ENCODE results near the gene ASXL3. TPM values are rescaled to one million over a fixed set of nuclear protein-coding genes. Genes with fewer than 3 reads are reported as not detected.

The ASXL3 gene
- total RNA-seq, 2 experiments from 2014 or later: not detected

DNA sequence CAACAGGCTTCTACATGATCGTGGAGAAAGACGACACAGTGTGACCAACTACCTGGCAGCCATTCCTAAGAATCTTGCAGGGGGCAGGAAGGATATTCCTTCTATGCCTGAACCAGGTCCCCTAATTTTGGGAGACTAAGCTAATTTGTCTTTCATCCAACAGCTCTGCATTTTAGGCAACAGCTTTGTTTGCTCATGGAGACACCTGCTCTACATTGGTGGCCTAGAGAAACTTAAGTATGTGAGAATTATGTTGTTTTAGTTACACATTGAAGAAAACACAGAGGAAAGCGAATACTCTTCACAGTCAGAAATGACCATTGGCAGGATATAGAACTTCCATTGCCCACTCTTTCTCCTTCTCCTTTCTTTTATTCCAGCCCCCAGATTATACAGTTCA is 75.2 kb downstream of the ASXL3 start:
- POLR2A ChIA-PET: no interaction called here
- no peak overlapping the region for H3K27ac Mint-ChIP-seq

DNA sequence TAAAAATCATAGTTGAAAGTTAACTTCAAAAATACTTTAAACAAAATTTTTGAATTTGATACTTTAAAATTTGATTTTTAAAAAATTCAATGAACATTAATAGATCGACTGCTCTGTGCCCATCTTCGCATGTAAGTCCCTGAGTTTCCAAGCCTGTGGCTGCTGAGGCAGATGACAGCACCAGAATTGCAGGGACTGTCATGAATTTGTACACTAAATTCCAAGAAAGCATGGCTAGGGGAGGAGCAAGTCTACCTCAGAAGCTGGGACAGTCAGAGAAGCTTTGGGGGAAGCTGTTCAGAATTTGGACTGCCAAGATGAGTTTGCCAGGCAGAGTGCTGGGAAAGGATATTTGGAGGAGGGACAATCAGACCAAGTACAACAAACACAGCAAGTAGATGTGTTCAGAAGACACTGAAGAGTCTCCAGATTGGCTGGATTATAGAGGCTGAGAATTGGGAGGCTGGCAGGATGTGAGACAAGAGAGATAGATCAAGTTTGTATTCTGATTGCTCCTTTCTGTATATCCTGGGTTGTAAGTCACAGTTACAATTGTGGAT is 79.0 kb downstream of the ASXL3 start:
- no peak overlapping the region for H3K4me3 Mint-ChIP-seq
- POLR2A ChIA-PET: no interaction called here
- DNase-seq (no peak), ATAC-seq (ENCODE audit: low read depth) (no peak)
- no peaks in the 10 kb centered on the region for H3K4me1 Mint-ChIP-seq
- no peak overlapping the region for H3K27ac Mint-ChIP-seq
- peaks cover 2% of the 10 kb centered on the region for H3K9me3 Mint-ChIP-seq
- no peaks in the 10 kb centered on the region for H3K36me3 Mint-ChIP-seq
- H3K27me3 Mint-ChIP-seq: no peaks in the 10 kb centered on the region

More for the DNA sequence above, 75.2 kb downstream of the ASXL3 start:
- H3K27me3 Mint-ChIP-seq: no peaks in the 10 kb centered on the region
- H3K4me1 Mint-ChIP-seq: no peaks in the 10 kb centered on the region
- H3K4me3 Mint-ChIP-seq: no peak overlapping the region
- DNase-seq: no peak
- H3K9me3 Mint-ChIP-seq: peaks cover 2% of the 10 kb centered on the region
- no peaks in the 10 kb centered on the region for H3K36me3 Mint-ChIP-seq
- ATAC-seq (ENCODE audit: low read depth): no peak

DNA sequence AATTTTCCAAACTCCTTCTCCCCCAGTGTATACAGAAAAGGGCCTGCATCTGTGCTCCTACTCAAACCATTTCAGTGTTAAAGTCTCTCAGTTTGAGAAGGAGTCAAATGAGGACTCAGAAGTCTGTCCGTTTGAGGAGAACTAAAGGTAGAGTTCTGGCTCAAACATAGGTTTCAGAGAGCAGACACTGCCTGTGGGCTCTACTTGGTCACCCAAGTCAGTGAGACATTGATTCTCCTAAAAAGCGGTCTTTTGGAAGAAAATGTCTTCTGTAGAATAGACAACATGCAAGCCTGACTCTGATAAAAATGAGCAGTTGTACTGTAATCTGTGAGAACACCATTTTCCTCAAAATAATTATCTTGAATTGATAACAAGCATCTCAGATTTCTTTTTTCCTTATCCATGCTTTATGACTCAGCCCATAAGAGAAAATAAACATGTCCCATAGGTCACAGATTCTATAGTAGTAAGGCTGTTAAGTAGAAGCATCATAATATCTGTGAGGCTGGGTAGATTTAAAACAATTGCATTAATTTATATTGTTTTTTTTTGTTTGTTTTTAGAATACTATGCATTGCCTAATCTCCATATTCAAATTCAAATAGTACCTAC is 82.8 kb downstream of the ASXL3 start:
- H3K4me1 Mint-ChIP-seq: no peaks in the 10 kb centered on the region
- ATAC-seq (ENCODE audit: low read depth): no peak
- H3K9me3 Mint-ChIP-seq: no peaks in the 10 kb centered on the region
- no peaks in the 10 kb centered on the region for H3K27me3 Mint-ChIP-seq
- POLR2A ChIA-PET: no interaction called here
- no peak overlapping the region for H3K27ac Mint-ChIP-seq
- H3K4me3 Mint-ChIP-seq: no peak overlapping the region
- no peaks in the 10 kb centered on the region for H3K36me3 Mint-ChIP-seq
- no peak for DNase-seq

DNA sequence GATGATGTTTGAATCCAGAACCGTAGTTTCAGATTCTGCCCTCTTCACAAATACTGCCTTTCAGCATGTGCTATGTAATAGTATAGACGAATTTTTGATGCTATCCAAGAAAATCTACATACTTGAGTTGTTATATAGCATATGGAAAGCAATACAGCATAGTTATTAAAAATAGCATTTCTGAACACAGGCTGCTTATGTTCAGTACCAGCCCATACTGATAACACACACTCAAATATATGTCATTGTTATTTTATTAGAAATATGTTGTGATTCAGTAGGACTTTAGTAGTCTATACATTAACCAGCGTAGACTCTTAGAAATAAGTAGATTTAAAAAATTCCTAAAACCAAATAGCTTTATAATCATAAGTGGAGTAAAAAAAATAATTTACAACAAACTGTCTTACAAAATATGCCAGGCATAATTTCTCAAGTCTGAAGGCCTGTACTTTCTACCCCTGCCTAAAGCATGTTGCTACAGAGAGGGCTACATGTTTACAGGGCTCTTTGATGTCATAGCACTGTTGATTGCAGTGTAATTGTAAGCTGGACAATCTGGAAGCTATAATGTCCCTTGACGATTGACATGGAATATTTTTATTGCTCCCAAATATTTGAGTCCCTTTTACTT is 86.3 kb downstream of the ASXL3 start:
- POLR2A ChIA-PET: no interaction called here
- H3K27ac Mint-ChIP-seq: no peak overlapping the region

DNA sequence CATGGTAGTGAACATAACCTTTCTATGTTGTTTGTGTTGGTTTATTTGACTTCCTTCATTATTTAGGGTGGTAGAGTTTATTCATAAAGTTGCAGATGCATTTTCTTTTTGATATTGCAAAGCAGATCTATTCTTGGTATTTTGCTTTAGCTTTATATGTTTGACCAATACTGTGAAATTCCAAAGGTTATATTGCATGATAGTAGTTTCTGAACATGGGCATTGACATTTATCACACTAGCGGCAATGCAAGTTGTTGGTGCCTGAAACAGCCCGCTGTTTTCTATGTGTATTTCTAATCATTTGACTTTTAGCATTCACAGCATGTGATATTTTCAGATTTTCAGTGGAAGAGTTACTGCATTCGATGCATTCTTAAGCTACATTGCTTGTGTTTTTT is 87.2 kb downstream of the ASXL3 start:
- no peaks in the 10 kb centered on the region for H3K36me3 Mint-ChIP-seq
- no peak for ATAC-seq (ENCODE audit: low read depth)
- H3K4me3 Mint-ChIP-seq: no peak overlapping the region

More for the DNA sequence above, 86.3 kb downstream of the ASXL3 start:
- Mint-ChIP-seq H3K27me3 (no peaks in the 10 kb centered on the region), H3K4me3 (no peak overlapping the region), H3K9me3 (no peaks in the 10 kb centered on the region), H3K4me1 (no peaks in the 10 kb centered on the region), H3K36me3 (no peaks in the 10 kb centered on the region)
- DNase-seq (no peak), ATAC-seq (ENCODE audit: low read depth) (no peak)

DNA sequence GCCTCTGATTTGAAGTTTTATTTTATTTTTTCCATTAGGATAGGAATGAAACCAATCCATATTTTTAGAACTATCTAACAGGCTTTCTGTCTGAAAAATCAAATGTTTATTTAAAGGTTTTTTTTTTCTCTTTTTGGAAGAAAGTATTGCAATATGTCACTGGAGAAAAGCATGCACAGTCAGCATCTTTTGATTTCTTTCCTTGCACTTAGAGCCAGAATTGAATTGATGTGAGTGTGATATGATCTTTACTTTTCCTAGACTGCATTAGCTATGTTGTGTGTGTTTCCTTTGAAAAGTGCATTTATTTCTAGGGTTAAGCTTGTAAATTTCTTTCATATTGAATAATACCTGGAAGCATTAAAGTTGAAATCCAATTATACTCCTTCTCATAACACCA is 87.6 kb downstream of the ASXL3 start:
- Mint-ChIP-seq H3K4me1 (no peaks in the 10 kb centered on the region), H3K4me3 (no peak overlapping the region), H3K9me3 (no peaks in the 10 kb centered on the region), H3K36me3 (no peaks in the 10 kb centered on the region), H3K27me3 (no peaks in the 10 kb centered on the region), H3K27ac (no peak overlapping the region)
- no peak for ATAC-seq (ENCODE audit: low read depth)
- no peak for DNase-seq
- POLR2A ChIA-PET: no interaction called here

More for the DNA sequence above, 87.2 kb downstream of the ASXL3 start:
- Mint-ChIP-seq H3K27ac (no peak overlapping the region), H3K9me3 (no peaks in the 10 kb centered on the region), H3K4me1 (no peaks in the 10 kb centered on the region), H3K27me3 (no peaks in the 10 kb centered on the region)
- DNase-seq: no peak
- POLR2A ChIA-PET: no interaction called here

DNA sequence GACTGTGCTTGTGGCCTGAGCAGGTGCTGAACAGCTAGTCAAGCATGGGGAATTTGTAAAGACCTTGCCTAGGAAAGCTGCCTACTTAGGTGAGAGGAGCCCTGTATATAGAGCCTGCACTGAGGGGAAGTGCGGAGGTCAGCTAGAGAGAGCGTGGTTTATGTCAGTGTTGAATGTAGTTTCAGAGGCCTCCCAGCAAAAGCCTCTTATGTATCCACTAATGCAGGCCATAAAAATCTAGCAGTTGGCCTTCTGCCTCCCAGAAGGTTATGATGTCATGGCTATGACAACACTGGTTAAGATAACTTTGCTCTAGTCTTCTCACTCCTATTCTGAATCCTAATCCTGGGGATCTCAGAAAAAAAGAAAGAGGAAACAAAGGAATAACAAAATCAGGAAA is 88.9 kb downstream of the ASXL3 start:
- no peaks in the 10 kb centered on the region for H3K4me1 Mint-ChIP-seq
- no peak for DNase-seq
- POLR2A ChIA-PET: no interaction called here

DNA sequence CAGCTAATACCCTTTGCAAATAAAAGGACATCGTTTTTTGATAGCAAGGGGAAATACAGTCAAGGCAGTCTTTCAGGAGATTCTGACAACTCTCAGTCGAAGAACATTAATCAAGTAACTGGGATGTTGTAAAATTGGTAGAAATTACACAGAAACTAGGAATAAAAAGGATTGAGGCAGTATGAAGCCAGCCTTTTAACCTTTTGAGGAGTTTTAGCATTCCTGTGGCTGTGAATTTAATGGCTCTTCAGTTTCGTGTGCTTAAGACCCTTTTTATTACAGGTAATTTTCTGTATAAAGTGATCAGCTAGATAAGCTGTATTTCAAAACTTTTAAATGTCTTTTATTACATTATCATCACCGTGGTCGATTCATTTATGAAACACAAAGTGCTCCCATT is 91.6 kb downstream of the ASXL3 start:
- DNase-seq: no peak
- H3K36me3 Mint-ChIP-seq: no peaks in the 10 kb centered on the region
- H3K4me1 Mint-ChIP-seq: no peaks in the 10 kb centered on the region
- no peaks in the 10 kb centered on the region for H3K27me3 Mint-ChIP-seq
- no peak for ATAC-seq (ENCODE audit: low read depth)
- no peak overlapping the region for H3K4me3 Mint-ChIP-seq
- peaks cover 4% of the 10 kb centered on the region for H3K9me3 Mint-ChIP-seq
- H3K27ac Mint-ChIP-seq: no peak overlapping the region
- POLR2A ChIA-PET: no interaction called here

More for the DNA sequence above, 88.9 kb downstream of the ASXL3 start:
- H3K36me3 Mint-ChIP-seq: no peaks in the 10 kb centered on the region
- no peaks in the 10 kb centered on the region for H3K9me3 Mint-ChIP-seq
- H3K4me3 Mint-ChIP-seq: no peak overlapping the region
- no peak for ATAC-seq (ENCODE audit: low read depth)
- no peak overlapping the region for H3K27ac Mint-ChIP-seq
- no peaks in the 10 kb centered on the region for H3K27me3 Mint-ChIP-seq

DNA sequence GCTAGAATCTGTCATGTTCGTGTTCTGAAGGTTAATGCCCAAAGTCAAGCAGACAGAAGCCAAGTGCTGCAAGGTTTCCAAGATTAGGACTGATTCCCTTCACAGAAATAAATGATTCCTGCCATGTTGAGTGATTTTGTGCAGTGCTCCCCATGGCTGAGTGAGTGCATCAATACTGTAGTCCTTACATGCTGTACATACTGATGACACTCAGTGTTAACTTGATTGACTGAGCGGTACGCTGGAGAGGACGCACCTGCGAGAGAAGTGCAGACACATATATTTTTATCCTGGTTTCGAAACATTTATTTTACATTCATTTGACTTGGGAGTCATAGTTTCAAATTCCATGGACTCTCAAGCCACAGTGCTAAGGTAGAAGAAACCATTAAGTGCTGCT is 92.0 kb downstream of the ASXL3 start:
- no peak overlapping the region for H3K4me3 Mint-ChIP-seq
- no peaks in the 10 kb centered on the region for H3K4me1 Mint-ChIP-seq
- peaks cover 4% of the 10 kb centered on the region for H3K9me3 Mint-ChIP-seq
- no peaks in the 10 kb centered on the region for H3K36me3 Mint-ChIP-seq
- H3K27ac Mint-ChIP-seq: no peak overlapping the region
- ATAC-seq (ENCODE audit: low read depth) (no peak), DNase-seq (no peak)
- POLR2A ChIA-PET: no interaction called here
- H3K27me3 Mint-ChIP-seq: no peaks in the 10 kb centered on the region

DNA sequence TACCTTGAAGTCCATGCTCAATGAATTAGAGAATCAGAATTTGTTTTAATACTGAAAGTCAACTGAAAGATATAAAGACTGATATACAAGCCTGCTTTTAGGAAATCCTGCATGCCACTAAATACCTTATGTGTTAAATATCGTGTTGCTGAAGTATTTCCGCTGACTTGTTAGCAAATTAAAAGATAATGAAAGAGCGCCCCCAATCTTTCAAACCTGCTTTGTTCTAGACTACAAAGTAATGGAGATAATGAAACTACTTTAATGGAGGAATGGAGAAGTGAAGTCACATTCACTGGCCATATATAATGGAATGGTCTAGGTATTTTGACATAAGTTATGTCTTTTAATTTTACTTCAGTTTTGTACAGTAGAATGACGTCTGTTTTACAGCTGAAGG is 95.7 kb downstream of the ASXL3 start:
- POLR2A ChIA-PET: no interaction called here

DNA sequence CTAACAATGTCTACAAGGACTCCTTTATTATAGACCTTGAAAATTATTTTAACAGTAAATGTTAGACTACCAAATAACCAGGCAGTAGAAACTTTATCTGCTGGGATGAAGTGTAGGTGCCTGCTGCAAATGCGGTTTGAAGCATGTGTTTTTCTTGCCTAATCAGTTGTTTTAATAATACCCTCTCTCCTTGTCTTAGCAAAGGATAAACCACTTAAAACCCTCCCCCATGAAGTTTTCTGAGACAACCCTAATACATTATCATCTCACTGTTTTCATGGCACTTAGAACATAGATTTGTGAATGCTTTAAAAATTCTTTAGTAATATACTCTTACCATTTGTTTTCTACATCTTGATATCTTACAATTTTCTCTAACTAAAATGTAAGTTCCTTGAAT is 98.6 kb downstream of the ASXL3 start:
- H3K4me3 Mint-ChIP-seq: no peak overlapping the region
- H3K36me3 Mint-ChIP-seq: no peaks in the 10 kb centered on the region
- no peak overlapping the region for H3K27ac Mint-ChIP-seq
- POLR2A ChIA-PET: no interaction called here
- H3K27me3 Mint-ChIP-seq: no peaks in the 10 kb centered on the region
- ATAC-seq (ENCODE audit: low read depth) (no peak), DNase-seq (no peak)
- peaks cover 5% of the 10 kb centered on the region for H3K9me3 Mint-ChIP-seq
- no peaks in the 10 kb centered on the region for H3K4me1 Mint-ChIP-seq

More for the DNA sequence above, 95.7 kb downstream of the ASXL3 start:
- H3K36me3 Mint-ChIP-seq: no peaks in the 10 kb centered on the region
- no peak overlapping the region for H3K4me3 Mint-ChIP-seq
- DNase-seq (no peak), ATAC-seq (ENCODE audit: low read depth) (no peak)
- peaks cover 5% of the 10 kb centered on the region for H3K9me3 Mint-ChIP-seq
- H3K4me1 Mint-ChIP-seq: no peaks in the 10 kb centered on the region
- H3K27ac Mint-ChIP-seq: no peak overlapping the region
- no peaks in the 10 kb centered on the region for H3K27me3 Mint-ChIP-seq

DNA sequence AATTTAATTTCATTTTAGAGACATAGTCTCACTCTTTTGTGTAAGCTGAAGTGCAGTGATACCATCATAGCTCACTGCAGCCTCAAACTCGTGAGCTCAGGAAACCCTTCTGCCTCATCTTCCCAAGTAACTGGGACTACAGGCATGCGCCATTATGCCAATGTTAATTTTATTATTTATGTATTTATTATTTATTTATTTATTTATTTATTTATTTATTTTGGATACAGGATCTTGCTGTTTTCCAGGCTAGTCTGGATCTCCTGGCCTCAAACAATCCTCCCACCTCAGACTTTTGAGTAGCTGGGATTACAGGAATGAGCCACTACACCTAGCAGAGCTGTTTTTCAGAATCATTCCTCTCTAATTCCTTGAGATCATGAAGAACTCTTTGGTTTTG is 99.9 kb downstream of the ASXL3 start:
- H3K9me3 Mint-ChIP-seq: peaks cover 5% of the 10 kb centered on the region
- H3K27me3 Mint-ChIP-seq: no peaks in the 10 kb centered on the region
- H3K36me3 Mint-ChIP-seq: no peaks in the 10 kb centered on the region
- no peak overlapping the region for H3K27ac Mint-ChIP-seq
- POLR2A ChIA-PET: no interaction called here
- ATAC-seq (ENCODE audit: low read depth) (no peak), DNase-seq (no peak)
- no peaks in the 10 kb centered on the region for H3K4me1 Mint-ChIP-seq
- H3K4me3 Mint-ChIP-seq: no peak overlapping the region

DNA sequence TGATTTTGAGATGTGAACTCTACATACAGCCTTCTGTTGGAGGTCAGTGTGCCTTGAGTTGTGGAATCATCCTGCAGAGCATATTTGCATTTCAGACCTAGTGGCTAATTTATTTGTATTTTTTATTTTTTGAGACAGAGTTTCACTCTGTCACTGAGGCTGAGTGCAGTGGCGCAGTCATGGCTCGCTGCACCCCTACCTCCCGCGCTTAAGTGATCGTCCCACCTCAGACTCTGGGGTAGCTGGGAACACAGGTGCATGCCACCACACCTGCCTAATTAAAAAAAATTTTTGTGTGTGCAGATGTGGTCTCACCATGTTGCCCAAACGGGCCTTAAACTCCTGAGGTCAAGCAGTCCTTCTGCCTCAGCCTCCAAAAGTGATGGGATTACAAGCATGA is 104.4 kb downstream of the ASXL3 start:
- POLR2A ChIA-PET: no interaction called here
- ATAC-seq (ENCODE audit: low read depth) (no peak), DNase-seq (no peak)
- Mint-ChIP-seq H3K4me1 (no peaks in the 10 kb centered on the region), H3K4me3 (no peak overlapping the region), H3K9me3 (no peaks in the 10 kb centered on the region), H3K27ac (no peak overlapping the region), H3K36me3 (no peaks in the 10 kb centered on the region), H3K27me3 (no peaks in the 10 kb centered on the region)

DNA sequence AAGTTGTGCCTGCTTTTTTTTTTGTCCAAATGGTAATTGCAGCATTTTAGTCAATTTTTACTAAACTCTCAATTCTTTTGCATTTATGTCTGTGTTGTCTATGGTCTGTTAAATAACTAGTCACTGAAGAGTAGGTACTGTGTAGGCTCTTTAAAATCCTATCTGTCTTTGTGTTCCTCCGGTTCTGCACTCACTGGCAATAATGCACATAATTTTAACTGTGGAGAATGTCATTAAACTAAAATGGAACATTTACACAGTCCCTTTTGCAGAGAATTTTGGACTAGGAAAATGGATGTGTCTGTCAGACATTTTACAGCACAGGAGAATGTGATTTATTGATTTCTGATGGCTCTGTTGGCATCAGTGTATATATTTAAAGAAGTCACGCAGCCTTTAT is 116.6 kb downstream of the ASXL3 start:
- no peak for ATAC-seq (ENCODE audit: low read depth)
- POLR2A ChIA-PET: no interaction called here

More for the DNA sequence above, 116.6 kb downstream of the ASXL3 start:
- H3K9me3 Mint-ChIP-seq: peaks cover 2% of the 10 kb centered on the region
- no peak overlapping the region for H3K27ac Mint-ChIP-seq
- no peaks in the 10 kb centered on the region for H3K4me1 Mint-ChIP-seq
- H3K27me3 Mint-ChIP-seq: no peaks in the 10 kb centered on the region
- H3K4me3 Mint-ChIP-seq: no peak overlapping the region
- no peak for DNase-seq
- no peaks in the 10 kb centered on the region for H3K36me3 Mint-ChIP-seq

All from activated naive CD8-positive, alpha-beta T cell treated with anti-CD3 and anti-CD28 coated beads, Interleukin-2, amount 10 ng/mL, durations not matched to agents 7 days and 5 days (primary cell).